Stomach (tissue), 4 donors: ENCODE measurements around the gene MTA3.
"Not testable (repeated sequence)": the region's sequence is repeated elsewhere in the genome, so short reads cannot be mapped to it uniquely, and the experiment has no call there.

Source experiments
- EP300 ChIP-seq: sonication (generic); formaldehyde crosslinking; IDR thresholded peaks from one replicate; pipeline ENCODE4 v1.6.1; 2017; ENCODE audit warnings: antibody characterized with exemption
- POLR2A ChIP-seq, 4 donors: fragments of 450-650 bp; IDR thresholded peaks; one replicate each; pipeline ENCODE4 v1.6.1; 2016; ENCODE audit warnings: antibody characterized with exemption in 4 of 4, control low read depth in 2 of 4, mild to moderate bottlenecking in 1 of 4, moderate library complexity in 1 of 4
- POLR2AphosphoS5 ChIP-seq, 3 donors: sonication (generic); formaldehyde crosslinking; IDR thresholded peaks; one replicate each; pipeline ENCODE4 v1.6.1; 2016; ENCODE audit warnings: antibody characterized with exemption in 3 of 3
- TF ChIP-seq, protein P1 (sequence below), 7 experiments: fragments of 450-650 bp in 4 of 7; fragments of 200-600 bp in 3 of 7; sonication (generic) in 3 of 7; IDR thresholded peaks; one replicate each; pipeline ENCODE4 v1.5.1; 2016 to 2019; ENCODE audit warnings: antibody characterized with exemption in 7 of 7, control low read depth in 2 of 7, mild to moderate bottlenecking in 1 of 7

DNA sequence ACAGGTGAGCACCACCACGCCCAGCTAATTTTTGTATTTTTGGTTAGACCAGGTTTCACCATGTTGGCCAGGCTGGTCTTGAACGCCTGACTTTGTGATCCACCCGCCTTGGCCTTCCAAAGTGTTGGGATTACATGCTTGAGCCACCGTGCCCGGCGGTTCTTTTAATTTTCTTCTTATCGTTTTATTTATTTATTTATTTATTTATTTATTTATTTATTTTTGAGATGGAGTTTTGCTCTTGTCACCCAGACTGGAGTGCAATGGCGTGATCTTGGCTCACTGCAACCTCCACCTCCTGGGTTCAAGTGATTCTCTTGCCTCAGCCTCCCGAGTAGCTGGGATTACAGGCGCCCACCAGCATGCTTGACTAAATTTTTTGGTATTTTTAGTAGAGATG, 59.6 kb downstream of the MTA3 start:
- TF ChIP-seq, protein P1, sequence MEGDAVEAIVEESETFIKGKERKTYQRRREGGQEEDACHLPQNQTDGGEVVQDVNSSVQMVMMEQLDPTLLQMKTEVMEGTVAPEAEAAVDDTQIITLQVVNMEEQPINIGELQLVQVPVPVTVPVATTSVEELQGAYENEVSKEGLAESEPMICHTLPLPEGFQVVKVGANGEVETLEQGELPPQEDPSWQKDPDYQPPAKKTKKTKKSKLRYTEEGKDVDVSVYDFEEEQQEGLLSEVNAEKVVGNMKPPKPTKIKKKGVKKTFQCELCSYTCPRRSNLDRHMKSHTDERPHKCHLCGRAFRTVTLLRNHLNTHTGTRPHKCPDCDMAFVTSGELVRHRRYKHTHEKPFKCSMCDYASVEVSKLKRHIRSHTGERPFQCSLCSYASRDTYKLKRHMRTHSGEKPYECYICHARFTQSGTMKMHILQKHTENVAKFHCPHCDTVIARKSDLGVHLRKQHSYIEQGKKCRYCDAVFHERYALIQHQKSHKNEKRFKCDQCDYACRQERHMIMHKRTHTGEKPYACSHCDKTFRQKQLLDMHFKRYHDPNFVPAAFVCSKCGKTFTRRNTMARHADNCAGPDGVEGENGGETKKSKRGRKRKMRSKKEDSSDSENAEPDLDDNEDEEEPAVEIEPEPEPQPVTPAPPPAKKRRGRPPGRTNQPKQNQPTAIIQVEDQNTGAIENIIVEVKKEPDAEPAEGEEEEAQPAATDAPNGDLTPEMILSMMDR (IDR thresholded peaks at IDR 0.05): not testable (repeated sequence)
- not testable (repeated sequence) for TF ChIP-seq EP300; POLR2A (IDR thresholded peaks at IDR 0.05); POLR2AphosphoS5 (IDR thresholded peaks at IDR 0.05)
